ENCODE data around the gene ARID3A.

ARID3A gene

GRCh38 chr19:931860-932647, 6.2 kb downstream of the ARID3A start:
- DNase-seq, result no peak

- DNase-seq, result peak; percentile 42 to 69
Observed at GRCh38 chr19:932648-933552, 7.1 kb downstream of the ARID3A start.

GRCh38 chr19:933553-933882, 7.7 kb downstream of the ARID3A start:
- DNase-seq, result no peak

- no peak for DNase-seq
Observed at GRCh38 chr19:934197-934840, 8.5 kb downstream of the ARID3A start.

GRCh38 chr19:934865-935479, 9.1 kb downstream of the ARID3A start:
- peak; percentile 60 to 75 for DNase-seq

GRCh38 chr19:936175-936546, 10.3 kb downstream of the ARID3A start:
- no peak for DNase-seq

- peak; percentile 97 to 99 for DNase-seq
Observed at GRCh38 chr19:937259-937694, 11.4 kb downstream of the ARID3A start.

GRCh38 chr19:938233-938923, 12.5 kb downstream of the ARID3A start:
- DNase-seq, result peak in 1 of 2 donors; percentile 26

GRCh38 chr19:939439-939838, 13.6 kb downstream of the ARID3A start:
- DNase-seq, result no peak

GRCh38 chr19:939922-940321, 14.1 kb downstream of the ARID3A start:
- no peak for DNase-seq

GRCh38 chr19:940591-941291, 14.9 kb downstream of the ARID3A start:
- peak; percentile 55 to 75 for DNase-seq

- DNase-seq, result no peak
Observed at GRCh38 chr19:941292-942132, 15.7 kb downstream of the ARID3A start.

GRCh38 chr19:942133-942645, 16.4 kb downstream of the ARID3A start:
- DNase-seq, result no peak

GRCh38 chr19:943551-944170, 17.8 kb downstream of the ARID3A start:
- no peak for DNase-seq

- DNase-seq, result no peak
Observed at GRCh38 chr19:944171-944567, 18.3 kb downstream of the ARID3A start.

GRCh38 chr19:944663-945241, 18.9 kb downstream of the ARID3A start:
- no peak for DNase-seq

GRCh38 chr19:945401-946252, 19.8 kb downstream of the ARID3A start:
- no peak for DNase-seq

GRCh38 chr19:947090-947706, 21.4 kb downstream of the ARID3A start:
- no peak for DNase-seq
